HepG2 (cell line): ENCODE results near the gene TOM1L2. TPM values are rescaled to one million over a fixed set of nuclear protein-coding genes. Genes with fewer than 3 reads are reported as not detected.

Experiments used
- BATF2 ChIP-seq: sonication (generic); formaldehyde crosslinking; IDR thresholded peaks from 2 replicates; pipeline ENCODE4 v1.8.0; 2022; ENCODE audit warnings: mild to moderate bottlenecking, missing genetic modification reagents, moderate library complexity
- EP300 ChIP-seq, 3 experiments: sonication (generic) in 1 of 3; formaldehyde crosslinking in 1 of 3; IDR thresholded peaks; 2 replicates each; pipeline versions ENCODE4 v1.5.1 to v1.6.1; 2011 to 2020; ENCODE audit warnings: low read depth in 2 of 3, low read length in 2 of 3, borderline replicate concordance in 1 of 3, improper control_type of control experiment in 1 of 3, mild to moderate bottlenecking in 1 of 3, missing genetic modification reagents in 1 of 3, moderate library complexity in 1 of 3
- HIVEP1 ChIP-seq: sonication (generic); formaldehyde crosslinking; IDR thresholded peaks from 2 replicates; pipeline ENCODE4 v1.4.0; 2020; ENCODE audit warnings: mild to moderate bottlenecking, missing genetic modification reagents
- HOMEZ ChIP-seq: IDR thresholded peaks from 2 replicates; pipeline ENCODE4 v1.6.1; 2016; ENCODE audit warnings: low read depth
- KAT8 ChIP-seq: IDR thresholded peaks from 2 replicates; pipeline ENCODE4 v1.6.1; 2016; ENCODE audit warnings: missing genetic modification reagents, missing compliant biosample characterization
- KDM3A ChIP-seq: IDR thresholded peaks from 2 replicates; pipeline ENCODE4 v1.6.1; 2018; ENCODE audit warnings: low read depth, missing compliant biosample characterization
- MTA1 ChIP-seq: sonication (generic); formaldehyde crosslinking; IDR thresholded peaks from 2 replicates; pipeline ENCODE4 v1.4.0; 2020; ENCODE audit warnings: missing genetic modification reagents, mild to moderate bottlenecking, borderline replicate concordance
- MTF2 ChIP-seq: sonication (generic); formaldehyde crosslinking; IDR thresholded peaks from 2 replicates; pipeline ENCODE4 v1.5.0; 2020; ENCODE audit warnings: missing genetic modification reagents, borderline replicate concordance
- MYC ChIP-seq: sonication (generic); formaldehyde crosslinking; IDR thresholded peaks from 2 replicates; pipeline ENCODE4 v1.9.0; 2021; ENCODE audit warnings: missing genetic modification reagents, borderline replicate concordance
- NONO ChIP-seq, 2 experiments: fragments of 450-650 bp in 1 of 2; sonication (generic) in 1 of 2; formaldehyde crosslinking in 1 of 2; IDR thresholded peaks in 1 of 2; conservative IDR thresholded peaks in 1 of 2; 2 replicates each; pipeline versions ENCODE4 v1.6.1 to v1.8.0; 2017 to 2022; ENCODE audit warnings: mild to moderate bottlenecking in 1 of 2, missing genetic modification reagents in 1 of 2, moderate library complexity in 1 of 2
- POLR2G ChIP-seq: fragments of 200-400 bp; formaldehyde crosslinking; IDR thresholded peaks from 2 replicates; pipeline ENCODE4 v1.6.1; 2018; ENCODE audit warnings: mild to moderate bottlenecking, low read depth, low read length, moderate library complexity
- RBFOX2 ChIP-seq: fragments of 200-400 bp; formaldehyde crosslinking; IDR thresholded peaks from 2 replicates; pipeline ENCODE4 v1.6.1; 2017; ENCODE audit warnings: low read depth, mild to moderate bottlenecking, low read length
- TAF1 ChIP-seq: sonication (generic); formaldehyde crosslinking; IDR thresholded peaks from 2 replicates; pipeline ENCODE4 v1.4.0; 2020; ENCODE audit warnings: missing genetic modification reagents
- ZFY ChIP-seq: sonication (generic); formaldehyde crosslinking; IDR thresholded peaks from 2 replicates; pipeline ENCODE4 v1.4.0; 2020; ENCODE audit warnings: missing genetic modification reagents
- ZNF230 ChIP-seq: sonication (generic); formaldehyde crosslinking; IDR thresholded peaks from 2 replicates; pipeline ENCODE4 v1.4.0; 2020; ENCODE audit warnings: mild to moderate bottlenecking, missing genetic modification reagents
- ZNF441 ChIP-seq: sonication (generic); formaldehyde crosslinking; IDR thresholded peaks from 2 replicates; pipeline ENCODE4 v1.7.0; 2021; ENCODE audit warnings: missing genetic modification reagents, borderline replicate concordance
- ZNF563 ChIP-seq: sonication (generic); formaldehyde crosslinking; IDR thresholded peaks from 2 replicates; pipeline ENCODE4 v1.8.0; 2022; ENCODE audit warnings: mild to moderate bottlenecking, moderate library complexity, missing genetic modification reagents
- ZNF670 ChIP-seq: sonication (generic); formaldehyde crosslinking; IDR thresholded peaks from 2 replicates; pipeline ENCODE4 v1.8.0; 2022; ENCODE audit warnings: mild to moderate bottlenecking, missing genetic modification reagents, borderline replicate concordance
- ZNF724P ChIP-seq: sonication (generic); formaldehyde crosslinking; IDR thresholded peaks from 2 replicates; pipeline ENCODE4 v1.8.0; 2022; ENCODE audit warnings: missing genetic modification reagents, borderline replicate concordance
- ZNF746 ChIP-seq: sonication (generic); formaldehyde crosslinking; IDR thresholded peaks from 2 replicates; pipeline ENCODE4 v1.8.0; 2022; ENCODE audit warnings: mild to moderate bottlenecking, missing genetic modification reagents
- ZNF790 ChIP-seq: sonication (generic); formaldehyde crosslinking; IDR thresholded peaks from 2 replicates; pipeline ENCODE4 v1.8.0; 2022; ENCODE audit warnings: missing genetic modification reagents, mild to moderate bottlenecking, borderline replicate concordance
- polyA plus RNA-seq, 8 experiments: library from polyadenylated mRNA; depleted of rRNA in 3 of 8; stranded (reverse) in 7 of 8; unstranded in 1 of 8; fragments of >200 nt; fragmentation: Illumina TruSeq in 4 of 8; extraction: Trizol in 4 of 8; gene quantifications; 2 replicates each; pipeline versions ENCODE4 v1.2.1 to v1.2.3, GENCODE V29; 2011 to 2016; ENCODE audit warnings: low read depth in 4 of 8, missing spikeins in 1 of 8, mixed read lengths in 1 of 8; ENCODE audit not compliant: insufficient read depth in 1 of 8
- total RNA-seq, 5 experiments: library from RNA; depleted of rRNA; stranded (reverse); fragments of >200 nt; fragmentation: Illumina TruSeq; extraction: Trizol; gene quantifications; 2 replicates each; pipeline ENCODE4 v1.2.3, GENCODE V29; 2016; ENCODE audit warnings: low read depth in 1 of 5
- TF ChIP-seq, protein P1 (sequence below): sonication (generic); formaldehyde crosslinking; IDR thresholded peaks from 2 replicates; pipeline ENCODE4 v1.4.0; 2020; ENCODE audit warnings: missing genetic modification reagents, mild to moderate bottlenecking, borderline replicate concordance
- TF ChIP-seq, protein P2 (sequence below): sonication (generic); formaldehyde crosslinking; IDR thresholded peaks from 2 replicates; pipeline ENCODE4 v1.8.0; 2022; ENCODE audit warnings: mild to moderate bottlenecking, missing genetic modification reagents, borderline replicate concordance

The TOM1L2 gene
- total and polyA plus RNA-seq, 2 of the 13 experiments (the other 11 are each of a cell fraction or from before 2014, with no cell fraction given), result 4.7 to 7.4 TPM

DNA sequence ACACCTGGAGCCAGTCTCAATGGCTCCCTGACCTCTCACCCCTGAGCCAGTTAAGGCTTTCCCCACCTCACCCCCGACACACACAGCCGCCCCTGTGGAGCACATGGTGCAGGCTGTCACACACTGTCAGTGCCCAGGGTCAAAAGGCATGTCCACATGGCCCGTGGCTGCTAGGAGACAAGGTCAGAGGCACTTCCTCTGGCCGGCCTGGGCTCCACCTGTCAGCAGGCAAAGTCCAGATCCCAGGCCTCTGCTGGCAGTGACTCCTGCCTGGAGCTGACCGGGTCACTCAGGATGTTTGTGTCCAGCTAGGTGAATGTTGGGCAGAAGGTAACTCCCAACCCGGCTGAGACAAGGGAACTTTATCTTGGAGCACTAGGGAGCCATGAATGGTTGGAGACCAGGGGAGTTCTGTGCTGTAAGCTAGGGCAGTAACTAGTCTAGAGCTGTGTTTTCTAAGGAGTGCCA lies 141.4 kb downstream of the TOM1L2 start (continued):
- TF ChIP-seq HIVEP1 (peak; percentile 98), RBFOX2 (0 out of 2 replicates have a peak, but pooled peaks have one; percentile 44), TAF1 (CRISPR knock-in tag) (0 out of 2 replicates have a peak, but pooled peaks have one; percentile 19), KDM3A (CRISPR knock-in tag) (peak; percentile 74; the same call in 1 of the 2 replicates), ZNF441 (CRISPR knock-in tag) (peak; percentile 64; the same call in 1 of the 2 replicates), MTA1 (CRISPR knock-in tag) (peak; percentile 87; the same call in 1 of the 2 replicates), ZNF230 (CRISPR knock-in tag) (0 out of 2 replicates have a peak, but pooled peaks have one; percentile 19), ZNF746 (CRISPR knock-in tag) (peak; percentile 90), MYC (CRISPR knock-in tag) (peak; percentile 99), ZNF790 (CRISPR knock-in tag) (peak; percentile 70; the same call in 1 of the 2 replicates), ZNF724P (CRISPR knock-in tag) (peak; percentile 77; the same call in 1 of the 2 replicates), HOMEZ (peak; percentile 84), EP300 (IDR thresholded peaks at IDR 0.05; ENCODE audit: low read depth in 2 of 2, low read length in 2 of 2) (peak in 1 of 2 experiments; percentile 80; a peak in 3 of 4 replicates), EP300 (CRISPR knock-in tag; IDR thresholded peaks at IDR 0.05; ENCODE audit: borderline replicate concordance) (peak; percentile 75), NONO (IDR thresholded peaks at IDR 0.05) (no peak), NONO (CRISPR knock-in tag; conservative IDR thresholded peaks at IDR 0.05) (peak; percentile 94), ZFY (CRISPR knock-in tag) (peak; percentile 81), ZNF670 (CRISPR knock-in tag) (peak; percentile 73; the same call in 1 of the 2 replicates), MTF2 (CRISPR knock-in tag) (0 out of 2 replicates have a peak, but pooled peaks have one; percentile 60), POLR2G (peak; percentile 45; the same call in 1 of the 2 replicates), KAT8 (CRISPR knock-in tag) (peak; percentile 78), BATF2 (CRISPR knock-in tag) (no peak), ZNF563 (CRISPR knock-in tag) (peak; percentile 79; the same call in 1 of the 2 replicates)
- TF ChIP-seq, protein P1, sequence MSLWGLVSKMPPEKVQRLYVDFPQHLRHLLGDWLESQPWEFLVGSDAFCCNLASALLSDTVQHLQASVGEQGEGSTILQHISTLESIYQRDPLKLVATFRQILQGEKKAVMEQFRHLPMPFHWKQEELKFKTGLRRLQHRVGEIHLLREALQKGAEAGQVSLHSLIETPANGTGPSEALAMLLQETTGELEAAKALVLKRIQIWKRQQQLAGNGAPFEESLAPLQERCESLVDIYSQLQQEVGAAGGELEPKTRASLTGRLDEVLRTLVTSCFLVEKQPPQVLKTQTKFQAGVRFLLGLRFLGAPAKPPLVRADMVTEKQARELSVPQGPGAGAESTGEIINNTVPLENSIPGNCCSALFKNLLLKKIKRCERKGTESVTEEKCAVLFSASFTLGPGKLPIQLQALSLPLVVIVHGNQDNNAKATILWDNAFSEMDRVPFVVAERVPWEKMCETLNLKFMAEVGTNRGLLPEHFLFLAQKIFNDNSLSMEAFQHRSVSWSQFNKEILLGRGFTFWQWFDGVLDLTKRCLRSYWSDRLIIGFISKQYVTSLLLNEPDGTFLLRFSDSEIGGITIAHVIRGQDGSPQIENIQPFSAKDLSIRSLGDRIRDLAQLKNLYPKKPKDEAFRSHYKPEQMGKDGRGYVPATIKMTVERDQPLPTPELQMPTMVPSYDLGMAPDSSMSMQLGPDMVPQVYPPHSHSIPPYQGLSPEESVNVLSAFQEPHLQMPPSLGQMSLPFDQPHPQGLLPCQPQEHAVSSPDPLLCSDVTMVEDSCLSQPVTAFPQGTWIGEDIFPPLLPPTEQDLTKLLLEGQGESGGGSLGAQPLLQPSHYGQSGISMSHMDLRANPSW (CRISPR knock-in tag), result peak; percentile 80; the same call in 1 of the 2 replicates
- TF ChIP-seq, protein P2, sequence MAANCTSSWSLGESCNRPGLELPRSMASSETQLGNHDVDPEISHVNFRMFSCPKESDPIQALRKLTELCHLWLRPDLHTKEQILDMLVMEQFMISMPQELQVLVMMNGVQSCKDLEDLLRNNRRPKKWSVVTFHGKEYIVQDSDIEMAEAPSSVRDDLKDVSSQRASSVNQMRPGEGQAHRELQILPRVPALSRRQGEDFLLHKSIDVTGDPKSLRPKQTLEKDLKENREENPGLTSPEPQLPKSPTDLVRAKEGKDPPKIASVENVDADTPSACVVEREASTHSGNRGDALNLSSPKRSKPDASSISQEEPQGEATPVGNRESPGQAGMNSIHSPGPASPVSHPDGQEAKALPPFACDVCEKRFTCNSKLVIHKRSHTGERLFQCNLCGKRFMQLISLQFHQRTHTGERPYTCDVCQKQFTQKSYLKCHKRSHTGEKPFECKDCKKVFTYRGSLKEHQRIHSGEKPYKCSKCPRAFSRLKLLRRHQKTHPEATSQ (CRISPR knock-in tag), result 0 out of 2 replicates have a peak, but pooled peaks have one; percentile 18
